Measurements from ENCODE around the gene DESI2.
"Not testable (repeated sequence)": the region's sequence is repeated elsewhere in the genome, so short reads cannot be mapped to it uniquely, and the experiment has no call there.

DESI2 gene

DNA sequence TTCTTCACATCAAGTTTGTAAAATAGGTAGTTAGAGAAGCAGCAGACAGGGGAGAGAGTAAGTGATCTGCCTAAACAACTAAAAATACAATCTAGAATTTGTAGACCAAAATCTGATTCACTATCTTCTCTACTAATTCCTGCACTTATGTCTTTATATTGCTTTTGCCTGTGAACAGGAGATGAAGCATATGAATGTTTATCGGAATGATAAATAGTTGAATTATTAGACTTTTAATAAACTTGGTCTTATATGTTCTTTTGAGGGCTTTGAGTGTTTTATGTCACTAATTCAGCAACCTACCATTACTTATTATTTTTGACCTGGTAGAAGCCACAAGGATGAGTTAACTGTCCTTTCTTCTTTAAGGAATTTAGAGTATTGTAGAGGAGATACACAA, 2.3 kb downstream of the DESI2 start:
- no peak for DNase-seq

DNA sequence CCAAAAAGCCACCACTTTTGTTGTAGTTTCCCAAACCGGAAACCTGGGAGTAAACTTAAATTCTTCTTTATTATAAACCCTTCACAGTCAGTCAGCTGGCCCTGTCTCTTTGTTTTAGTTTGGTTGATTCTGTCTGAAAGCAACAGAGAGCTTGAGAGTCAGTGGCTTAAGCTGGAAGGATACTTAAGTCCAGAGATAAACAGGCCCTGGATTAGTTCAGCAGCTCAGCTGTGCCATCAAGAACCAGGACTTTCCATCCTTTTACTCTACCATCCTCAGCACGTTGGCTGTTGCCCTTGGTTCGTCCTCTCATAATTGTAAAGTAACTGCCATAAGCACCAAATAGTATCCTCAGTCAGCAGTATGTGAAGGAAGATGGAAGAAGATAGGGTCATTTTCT, 4.5 kb downstream of the DESI2 start:
- DNase-seq = no peak

DNA sequence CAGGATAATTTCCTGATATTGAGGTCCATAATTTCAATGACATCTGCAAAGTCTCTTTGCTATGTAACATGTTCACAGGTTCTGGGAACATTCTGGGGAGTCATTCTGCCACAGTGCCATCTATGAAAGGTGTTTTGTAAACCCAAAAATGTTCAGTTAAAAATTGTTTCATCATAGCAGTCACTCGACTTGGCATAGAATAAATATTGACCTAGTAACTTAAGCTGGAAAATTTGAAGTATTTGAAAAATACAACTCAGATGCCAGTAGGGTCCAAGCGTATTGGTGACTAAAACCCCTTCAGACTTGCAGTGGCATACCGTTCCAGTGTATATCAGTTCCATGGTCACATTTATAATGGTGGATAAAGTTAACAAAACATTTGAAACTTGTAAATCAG, 6.8 kb downstream of the DESI2 start:
- DNase-seq = no peak

DNA sequence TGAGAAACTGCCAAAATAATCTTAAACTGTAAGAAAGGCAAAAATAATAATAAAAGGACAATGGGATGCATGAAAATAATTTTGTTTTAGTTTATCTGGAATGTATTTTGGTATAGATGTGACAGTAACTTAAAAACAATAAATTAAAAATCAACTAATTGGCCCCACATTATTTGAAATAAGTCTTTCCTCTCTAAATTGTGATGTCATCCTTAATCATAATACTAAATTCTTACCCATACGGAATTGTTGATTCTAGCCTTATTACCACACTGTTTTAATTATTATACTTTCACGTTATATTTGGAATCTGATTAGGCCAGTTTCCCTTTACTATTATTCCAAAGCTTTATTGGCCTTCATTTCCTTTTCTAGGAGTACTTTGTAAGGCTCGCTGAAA, 7.7 kb downstream of the DESI2 start:
- no peak for DNase-seq

DNA sequence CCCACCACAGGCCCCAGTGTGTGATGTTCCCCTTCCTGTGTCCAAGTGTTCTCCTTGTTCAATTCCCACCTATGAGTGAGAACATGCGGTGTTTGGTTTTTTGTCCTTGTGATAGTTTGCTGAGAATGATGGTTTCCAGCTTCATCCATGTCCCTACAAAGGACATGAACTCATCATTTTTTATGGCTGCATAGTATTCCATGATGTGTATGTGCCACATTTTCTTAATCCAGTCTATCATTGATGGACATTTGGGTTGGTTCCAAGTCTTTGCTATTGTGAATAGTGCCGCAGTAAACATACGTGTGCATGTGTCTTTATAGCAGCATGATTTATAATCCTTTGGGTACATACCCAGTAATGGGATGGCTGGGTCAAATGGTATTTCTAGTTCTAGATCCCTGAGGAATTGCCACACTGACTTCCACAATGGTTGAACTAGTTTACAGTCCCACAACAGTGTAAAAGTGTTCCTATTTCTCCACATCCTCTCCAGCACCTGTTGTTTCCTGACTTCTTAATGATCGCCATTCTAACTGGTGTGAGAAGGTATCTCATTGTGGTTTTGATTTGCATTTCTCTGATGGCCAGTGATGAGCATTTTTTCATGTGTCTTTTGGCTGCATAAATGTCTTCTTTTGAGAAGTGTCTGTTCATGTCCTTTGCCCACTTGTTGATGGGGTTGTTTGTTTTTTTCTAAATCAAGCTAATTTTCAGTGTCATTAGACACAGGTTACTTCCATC, 8.8 kb downstream of the DESI2 start:
- not testable (repeated sequence) for DNase-seq

DNA sequence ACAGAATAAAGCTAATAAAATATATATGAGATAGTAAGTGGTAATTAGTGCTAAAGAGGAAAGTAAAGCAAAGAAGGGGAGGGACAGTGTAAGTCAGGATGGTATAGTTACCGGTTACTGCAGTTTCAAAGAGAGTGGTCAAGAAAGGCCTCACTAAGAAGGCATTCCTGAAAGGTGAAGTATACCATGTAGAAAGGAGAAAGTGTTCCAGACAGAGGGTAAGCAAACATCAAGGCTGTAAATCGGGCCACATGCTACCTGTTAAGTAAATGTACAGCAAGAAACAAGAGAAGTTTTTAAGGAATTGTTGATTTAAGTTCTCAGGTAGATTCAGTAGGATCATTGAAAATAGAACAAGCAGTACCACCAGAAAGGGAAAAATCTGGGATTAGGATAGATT, 9.7 kb downstream of the DESI2 start:
- DNase-seq = no peak

DNA sequence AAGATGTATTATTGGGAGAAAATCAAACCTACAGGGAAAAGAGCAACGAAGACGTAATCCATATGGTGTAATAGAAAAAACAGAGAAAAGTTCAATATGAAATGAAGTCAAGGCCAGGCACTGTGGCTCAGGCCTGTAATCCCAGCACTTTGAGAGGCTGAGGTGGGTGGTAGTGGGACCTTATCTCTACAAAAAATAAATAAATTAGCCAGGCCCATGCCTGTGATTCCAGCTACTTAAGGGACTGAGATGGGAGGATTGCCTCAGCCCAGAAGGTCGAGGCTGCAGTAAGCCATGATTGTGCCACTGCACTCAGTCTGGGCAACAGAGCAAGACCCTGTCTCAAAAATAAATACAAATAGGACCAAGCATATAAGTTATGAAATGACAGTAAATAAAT, 11.4 kb downstream of the DESI2 start:
- no peak for DNase-seq

DNA sequence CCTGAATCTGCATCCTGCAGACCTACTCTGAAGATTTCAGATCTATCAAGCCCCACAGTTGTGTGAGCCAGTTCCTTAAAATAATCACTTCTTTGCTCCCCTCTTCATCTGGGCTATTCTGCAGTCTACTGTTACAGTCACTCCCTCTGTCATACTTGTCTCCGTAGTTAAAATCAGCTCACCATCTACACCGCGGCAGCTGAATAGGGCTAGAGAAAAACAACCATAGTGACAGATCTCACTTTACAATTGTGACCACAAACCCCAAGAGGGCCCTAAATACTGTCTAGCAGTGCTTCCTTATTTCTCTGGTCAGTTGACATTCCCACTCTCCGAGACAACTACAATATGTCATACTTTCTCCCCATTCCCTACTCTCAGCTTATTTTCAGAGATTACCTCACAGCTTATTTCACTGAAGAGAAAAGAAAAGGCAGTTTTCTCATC, 12.9 kb downstream of the DESI2 start:
- DNase-seq = no peak

DNA sequence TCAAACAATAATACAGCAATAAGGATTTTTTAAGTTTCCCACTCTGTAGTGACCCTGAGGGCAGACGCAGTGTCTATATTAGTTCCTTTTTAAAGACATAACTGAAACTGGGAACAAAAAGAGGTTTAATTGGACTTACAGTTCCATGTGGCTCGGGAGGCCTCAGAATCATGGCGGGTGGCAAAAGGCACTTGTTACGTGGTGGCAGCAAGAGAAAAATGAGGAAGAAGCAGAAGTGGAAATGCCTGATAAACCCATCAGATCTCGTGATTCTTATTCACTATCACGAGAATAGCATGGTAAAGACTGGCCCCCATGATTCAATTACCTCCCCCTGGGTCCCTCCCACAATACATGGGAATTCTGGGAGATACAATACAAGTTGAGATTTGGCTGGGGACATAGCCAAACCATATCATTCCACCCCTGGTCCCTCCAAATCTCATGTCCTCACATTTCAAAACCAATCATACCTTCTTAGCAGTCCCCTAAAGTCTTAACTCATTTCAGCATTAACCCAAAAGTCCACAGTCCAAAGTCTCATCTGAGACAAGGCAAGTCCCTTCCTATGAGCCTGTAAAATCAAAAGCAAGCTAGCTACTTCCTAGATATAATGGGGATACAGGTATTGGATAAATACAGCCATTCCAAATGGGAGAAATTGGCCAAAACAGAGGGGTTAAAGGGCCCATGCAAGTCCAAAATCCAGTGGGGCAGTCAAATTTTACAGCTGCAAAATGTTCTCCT, 13.9 kb downstream of the DESI2 start:
- DNase-seq = not testable (repeated sequence)

DNA sequence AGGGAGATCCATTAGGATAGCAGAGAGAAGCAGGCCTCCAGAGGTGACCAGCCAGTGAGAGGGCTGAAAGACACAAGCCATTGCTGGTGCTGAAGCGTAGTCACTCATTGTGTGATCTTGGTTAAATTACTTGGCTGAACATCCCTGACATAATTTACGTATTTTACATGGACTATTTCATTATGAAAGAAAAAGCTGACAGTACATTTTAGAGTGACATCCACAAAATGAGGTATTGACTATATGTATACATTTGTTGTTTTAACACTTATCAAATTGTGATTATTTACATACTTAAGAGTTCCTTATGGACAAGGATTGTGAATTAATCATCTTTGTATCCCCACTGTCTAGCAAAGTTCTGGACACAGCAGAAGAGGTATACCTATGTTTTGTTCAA, 14.9 kb downstream of the DESI2 start:
- no peak for DNase-seq

DNA sequence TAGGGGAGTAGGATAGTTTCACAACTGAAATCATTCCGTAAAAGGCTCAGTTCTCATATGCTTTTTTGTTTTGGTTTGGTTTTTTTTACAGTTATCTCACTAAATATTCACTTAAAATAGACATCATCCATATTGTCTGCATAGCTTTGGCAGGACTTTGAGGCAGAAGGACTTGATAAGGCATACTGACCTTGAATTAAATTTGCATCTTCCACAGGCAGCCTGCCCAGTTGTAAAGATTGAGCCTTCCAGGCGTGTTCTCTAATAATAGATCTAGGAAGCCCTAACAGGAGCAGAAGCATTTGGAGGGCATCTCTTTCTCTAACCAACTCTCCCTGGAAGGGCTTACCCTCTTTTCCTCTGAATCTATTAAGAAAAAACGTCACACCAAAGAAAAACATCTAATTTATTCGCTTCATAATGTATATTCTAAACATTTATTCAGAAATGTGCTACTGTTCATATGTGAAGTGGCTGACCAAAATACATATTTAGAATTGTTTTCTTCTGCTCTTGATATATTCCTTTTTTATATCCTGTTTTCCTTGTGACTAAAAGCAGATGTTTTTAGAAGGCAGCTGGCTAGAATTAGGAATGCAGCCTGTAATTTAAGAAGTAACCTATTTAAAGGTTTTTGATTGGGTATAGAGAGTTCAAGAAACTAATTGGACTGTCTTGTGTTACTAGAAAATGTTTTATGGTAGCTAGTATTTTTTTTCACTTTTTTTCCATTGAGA, 20.2 kb downstream of the DESI2 start:
- no peak for DNase-seq

DNA sequence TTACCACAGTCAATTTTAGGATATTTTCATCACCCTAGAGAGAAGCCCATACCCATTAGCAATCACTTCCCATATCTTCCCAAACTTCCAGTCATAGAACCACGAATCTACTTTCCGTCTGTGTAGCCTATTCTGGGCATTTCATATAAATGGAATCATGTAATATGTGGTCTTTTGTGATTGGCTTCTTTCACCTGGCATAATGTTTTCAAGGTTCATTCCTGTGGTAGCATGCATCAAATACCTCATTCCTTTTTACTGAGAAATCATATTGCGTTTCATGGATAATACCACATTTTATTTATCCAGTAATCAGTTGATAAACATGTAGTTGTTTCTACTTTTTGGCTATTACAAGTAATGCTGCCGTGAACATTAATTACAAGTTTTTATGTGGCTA, 21.5 kb downstream of the DESI2 start:
- no peak for DNase-seq

DNA sequence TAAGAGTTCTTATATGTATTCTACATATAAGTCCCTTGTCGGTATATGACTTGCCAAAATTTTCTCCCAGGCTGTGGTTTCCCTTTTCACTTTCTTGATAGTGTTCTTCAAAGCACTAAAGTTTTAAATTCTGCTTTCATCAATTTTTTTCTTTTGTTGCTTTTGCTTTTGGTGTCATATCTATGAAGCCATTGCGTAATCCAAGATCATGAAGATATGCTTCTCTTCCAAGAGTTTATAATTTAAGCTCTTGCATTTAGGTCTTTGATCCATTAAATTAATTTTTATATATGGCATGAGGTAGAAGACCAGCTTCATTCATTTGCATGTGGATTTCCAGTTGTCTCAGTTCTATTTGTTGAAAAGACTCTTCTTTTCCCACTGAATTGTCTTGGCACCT, 22.2 kb downstream of the DESI2 start:
- DNase-seq = no peak

DNA sequence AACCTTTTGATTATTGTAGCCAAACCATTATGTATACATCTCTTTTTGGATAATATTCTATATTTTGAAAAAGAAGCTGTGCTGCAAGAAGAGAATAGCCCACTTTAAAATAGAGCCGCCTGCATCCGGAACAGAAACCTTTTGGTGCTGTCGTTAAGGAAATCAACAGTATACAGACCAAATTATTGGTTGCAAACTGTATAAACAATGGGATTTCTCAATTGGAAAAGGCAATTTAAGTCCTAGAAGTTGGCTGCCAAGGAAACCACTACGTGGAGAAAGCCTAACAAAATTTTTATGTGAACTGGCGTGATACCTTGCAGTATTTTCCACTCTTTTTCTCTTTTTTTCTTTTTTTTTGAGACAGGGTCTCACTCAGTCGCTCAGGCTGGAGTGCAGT, 25.8 kb downstream of the DESI2 start:
- DNase-seq = no peak

DNA sequence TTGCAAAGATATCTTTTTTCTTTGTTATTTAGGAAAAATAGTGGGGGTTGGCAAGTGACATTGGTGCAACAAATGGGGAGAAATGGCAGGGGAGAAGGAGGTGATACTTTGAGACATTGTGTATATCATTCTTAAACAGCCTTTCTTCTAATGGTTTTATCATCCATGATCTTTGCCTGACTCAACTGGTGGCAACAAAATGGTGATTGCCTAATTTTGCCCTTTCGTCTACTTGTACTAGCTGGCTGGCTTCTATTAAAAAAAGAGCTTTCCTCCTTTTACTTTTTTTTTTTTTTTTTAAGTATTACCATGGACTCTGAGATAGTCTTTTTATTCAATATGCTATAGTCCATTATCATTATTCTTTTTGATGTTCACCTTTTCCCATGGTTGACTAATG, 27.7 kb downstream of the DESI2 start:
- no peak for DNase-seq

DNA sequence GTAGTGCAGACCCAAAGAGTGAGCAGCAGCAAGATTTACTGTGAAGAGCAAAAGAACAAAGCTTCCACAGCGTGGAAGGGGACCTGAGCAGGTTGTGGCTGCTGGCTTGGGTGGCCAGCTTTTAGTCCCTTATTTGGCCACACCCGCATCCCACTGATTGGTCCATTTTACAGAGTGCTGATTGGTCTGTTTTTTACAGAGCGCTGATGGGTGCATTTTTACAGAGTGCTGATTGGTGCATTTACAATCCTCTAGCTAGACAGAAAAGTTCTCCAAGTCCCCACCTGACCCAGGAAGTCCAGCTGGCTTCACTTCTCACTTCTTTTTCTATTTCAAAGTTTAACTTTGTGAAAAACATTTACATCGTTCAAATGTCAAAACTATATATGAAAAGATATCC, 29.2 kb downstream of the DESI2 start:
- not testable (repeated sequence) for DNase-seq

DNA sequence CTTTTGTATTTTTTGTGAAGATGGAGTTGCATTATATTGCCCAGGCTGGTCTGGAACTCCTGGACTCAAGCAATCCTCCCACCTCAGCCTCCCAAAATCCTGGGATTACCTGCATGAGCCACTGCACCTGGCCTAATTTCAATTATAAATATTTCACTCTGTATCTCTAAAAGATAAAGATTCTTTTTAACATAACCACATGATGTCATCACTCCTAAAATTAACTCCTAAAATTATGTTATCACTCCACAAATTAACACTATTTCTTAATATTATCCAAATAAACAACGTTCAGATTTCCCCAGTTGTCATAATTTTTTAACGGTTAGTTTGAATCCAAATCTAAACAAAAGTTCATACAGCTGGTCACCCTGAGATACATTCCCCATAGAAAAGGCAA, 43.0 kb downstream of the DESI2 start:
- DNase-seq = no peak

DNA sequence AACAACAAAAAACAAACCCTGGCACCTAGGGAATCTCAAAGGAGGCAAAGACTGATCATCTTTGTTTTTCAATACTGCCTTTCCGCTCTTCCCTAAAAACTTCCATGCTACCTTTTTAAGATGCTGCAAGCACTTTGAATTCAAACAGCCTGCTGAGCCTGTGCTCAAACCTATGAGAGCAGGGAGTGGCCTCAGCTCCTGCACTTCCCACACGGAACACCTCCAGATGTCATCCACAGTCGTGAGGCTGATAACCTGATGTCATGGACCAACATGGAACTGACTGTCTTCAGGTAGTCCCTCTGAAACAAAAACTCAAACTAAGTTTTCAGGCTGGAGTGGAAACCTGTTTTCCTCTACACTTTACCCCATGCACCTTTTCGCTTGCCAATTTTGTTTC, 46.8 kb downstream of the DESI2 start:
- no peak for DNase-seq

DNA sequence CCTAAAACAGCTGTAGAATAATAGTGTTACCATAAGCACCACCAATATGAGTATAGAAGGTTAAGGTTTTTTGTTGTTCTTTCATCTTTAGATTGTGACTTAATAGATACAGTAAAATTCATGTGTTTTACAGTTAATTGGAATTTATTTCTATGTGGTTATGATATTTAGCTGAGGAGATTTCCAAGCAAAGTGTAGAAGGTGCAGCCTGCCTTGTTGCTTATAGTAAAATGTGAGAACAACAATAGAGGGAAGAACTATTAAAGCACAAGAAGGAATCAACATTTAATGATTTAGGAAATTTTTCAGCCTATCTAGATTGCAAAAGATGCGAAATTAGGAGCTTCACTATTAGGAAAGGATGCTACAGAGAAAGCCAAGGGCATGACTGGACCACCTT, 47.9 kb downstream of the DESI2 start:
- DNase-seq = no peak

DNA sequence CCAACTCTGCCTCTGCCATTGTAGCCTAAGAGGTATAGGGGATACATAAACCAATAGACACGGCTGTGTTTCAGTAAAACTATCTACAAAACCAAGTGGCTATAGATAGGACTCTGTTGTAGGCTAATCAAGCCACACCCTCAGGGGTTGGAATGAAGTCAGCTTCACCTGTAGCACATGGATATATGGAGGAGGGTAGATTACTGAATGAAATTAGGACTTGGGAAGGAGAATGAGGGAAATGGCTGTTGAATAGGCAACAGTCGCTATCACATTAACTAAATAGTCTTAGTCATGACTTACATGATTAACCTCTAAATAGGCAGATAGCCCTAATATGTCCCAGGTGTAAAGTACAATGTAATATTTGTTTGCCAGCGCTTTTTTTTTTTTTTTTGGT, 49.7 kb downstream of the DESI2 start:
- no peak for DNase-seq

DNA sequence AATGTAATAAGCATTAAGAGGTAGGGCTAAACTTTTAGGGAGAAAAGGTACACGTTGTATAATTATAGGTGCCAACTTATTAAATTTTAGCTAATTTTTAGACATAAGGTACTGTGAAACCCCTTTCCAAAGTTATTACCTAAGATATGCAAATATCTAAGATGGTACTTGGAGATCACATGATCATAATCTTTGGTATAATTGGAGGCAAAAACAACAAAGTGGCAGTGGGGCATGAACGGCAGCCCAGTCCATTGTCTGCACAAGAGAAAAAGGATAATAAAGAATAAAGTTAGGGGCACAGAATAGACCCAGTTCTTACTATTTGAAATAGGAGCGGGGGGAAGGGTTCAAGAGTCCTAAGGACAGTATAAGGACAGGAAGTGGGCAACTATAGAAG, 51.2 kb downstream of the DESI2 start:
- no peak for DNase-seq

DNA sequence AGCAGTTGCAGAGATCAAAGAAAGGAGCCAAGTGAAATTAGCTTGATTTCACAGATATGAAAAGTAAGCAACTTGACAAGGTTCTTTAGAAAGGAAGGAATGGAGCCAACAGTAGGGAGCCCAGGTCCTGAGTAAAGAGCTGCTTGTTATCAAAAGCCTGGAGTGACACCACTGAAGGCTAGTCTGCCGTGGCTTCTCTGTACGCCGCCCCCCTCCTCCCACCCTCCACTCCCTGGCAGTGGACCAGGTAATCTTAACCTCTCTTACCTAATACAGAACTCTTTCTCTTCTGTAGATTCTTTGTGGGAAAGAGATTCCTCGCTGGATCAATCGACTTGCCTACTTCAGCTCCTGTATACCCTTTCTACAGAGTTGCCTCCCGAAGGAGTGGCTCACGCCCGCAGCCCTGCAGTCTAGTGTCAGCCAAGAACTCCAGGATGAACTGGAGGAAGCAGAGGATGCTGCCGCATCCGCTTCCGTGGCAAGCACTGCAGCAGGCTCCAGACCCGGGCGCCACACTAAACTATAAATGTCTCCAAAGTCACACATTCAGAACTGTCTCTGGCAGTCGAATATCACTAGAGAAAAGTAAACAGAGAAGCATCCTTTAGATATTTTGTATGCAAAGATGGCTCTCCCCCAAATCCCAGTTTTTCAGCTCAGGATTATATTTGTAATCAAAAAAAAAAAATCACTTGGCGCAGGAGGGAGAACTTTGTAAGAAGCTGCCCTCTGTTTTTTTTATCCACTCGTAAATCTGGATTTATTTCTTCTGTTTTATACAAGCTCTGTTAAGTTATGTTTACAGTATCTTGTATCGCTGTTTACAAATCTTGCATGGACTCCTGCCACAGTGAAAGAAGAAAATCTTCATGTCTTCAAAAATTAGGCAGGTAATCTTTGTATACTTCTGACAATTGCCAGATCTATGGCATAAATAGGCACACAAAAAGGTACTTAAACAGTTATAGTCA, 52.6 kb downstream of the DESI2 start:
- no peak for DNase-seq

DNA sequence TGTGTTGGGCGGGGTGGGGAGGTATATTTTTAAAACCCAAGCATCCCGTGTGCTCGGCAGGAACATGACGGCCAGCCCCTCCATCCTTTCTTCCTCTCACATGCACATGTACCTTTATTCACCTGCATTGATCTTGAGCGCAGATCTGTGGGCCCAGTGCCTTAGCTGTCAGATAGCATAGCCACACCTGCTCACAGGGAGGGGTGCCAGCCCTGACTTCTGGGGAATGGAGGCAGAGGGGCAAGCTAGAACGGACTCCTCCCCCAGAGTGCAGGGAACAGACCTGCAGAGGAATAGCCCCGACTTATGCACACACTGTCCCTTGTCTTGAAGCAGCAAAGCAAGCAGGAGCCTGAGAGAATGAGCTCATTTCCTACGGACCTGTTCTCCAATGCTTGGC, 56.1 kb downstream of the DESI2 start:
- DNase-seq = no peak
